Prostate gland (tissue), 2 donors: Measurements from ENCODE around the gene GSTK1. TPM values are rescaled to one million over a fixed set of nuclear protein-coding genes. Genes with fewer than 3 reads are reported as not detected.

ENCODE experiments used
- DNase-seq: peaks from one replicate; pipeline ENCODE4 v3.0.0-alpha.2; 2019; ENCODE audit warnings: low spot score
- H3K27ac ChIP-seq, 2 donors: fragments of 200-600 bp; sonication (generic); 2 replicates each; pipeline ENCODE4 v1.5.1; 2017 to 2019
- H3K27me3 ChIP-seq: fragments of 200-600 bp; sonication (generic); replicated peaks from 2 replicates; pipeline ENCODE4 v1.5.1; 2019; ENCODE audit not compliant: insufficient read depth
- H3K36me3 ChIP-seq, 2 donors: fragments of 200-600 bp; sonication (generic); 1 replicate in 1 of 2; 2 replicates in 1 of 2; pipeline versions ENCODE4 v1.5.1 to v1.8.1; 2017 to 2019
- H3K4me1 ChIP-seq: fragments of 200-600 bp; sonication (generic); replicated peaks from 2 replicates; pipeline ENCODE4 v1.5.1; 2019
- H3K4me3 ChIP-seq, 2 donors: fragments of 200-600 bp; sonication (generic); 2 replicates each; pipeline ENCODE4 v1.5.1; 2017 to 2019
- H3K9me3 ChIP-seq: fragments of 200-600 bp; sonication (generic); 2 replicates; pipeline ENCODE4 v1.5.1; 2017
- POLR2A ChIP-seq: fragments of 450-650 bp; IDR thresholded peaks from one replicate; pipeline ENCODE4 v1.6.1; 2016; ENCODE audit warnings: antibody characterized with exemption, mild to moderate bottlenecking
- POLR2AphosphoS5 ChIP-seq: sonication (generic); formaldehyde crosslinking; IDR thresholded peaks from one replicate; pipeline ENCODE4 v1.6.1; 2017; ENCODE audit warnings: antibody characterized with exemption
- WGBS: methylation state at CpG from one replicate; pipeline ENCODE4 v1.1.5; 2018; 5-methylcytosine and 5-hydroxymethylcytosine counted together
- intact Hi-C: fragments of 100-400 bp; cut with DNase I; formaldehyde crosslinking; loops from one replicate; pipeline ENCODE4 v1.14.2; 2022
- total RNA-seq, 2 donors: library from RNA; depleted of rRNA; stranded (reverse); fragments of >200 nt; gene quantifications; one replicate each; pipeline ENCODE4 v1.1.0, GENCODE V29; 2016
- TF ChIP-seq, protein P1 (sequence below), 4 experiments: fragments of 200-600 bp in 2 of 4; fragments of 450-650 bp in 2 of 4; sonication (generic) in 2 of 4; IDR thresholded peaks; 1 replicate in 3 of 4; 2 replicates in 1 of 4; pipeline ENCODE4 v1.5.1; 2016 to 2019; ENCODE audit warnings: antibody characterized with exemption in 4 of 4, mild to moderate bottlenecking in 2 of 4, moderate library complexity in 2 of 4

The GSTK1 gene
- total RNA-seq, 2 donors from 2014 or later: 134 to 153 TPM

DNA sequence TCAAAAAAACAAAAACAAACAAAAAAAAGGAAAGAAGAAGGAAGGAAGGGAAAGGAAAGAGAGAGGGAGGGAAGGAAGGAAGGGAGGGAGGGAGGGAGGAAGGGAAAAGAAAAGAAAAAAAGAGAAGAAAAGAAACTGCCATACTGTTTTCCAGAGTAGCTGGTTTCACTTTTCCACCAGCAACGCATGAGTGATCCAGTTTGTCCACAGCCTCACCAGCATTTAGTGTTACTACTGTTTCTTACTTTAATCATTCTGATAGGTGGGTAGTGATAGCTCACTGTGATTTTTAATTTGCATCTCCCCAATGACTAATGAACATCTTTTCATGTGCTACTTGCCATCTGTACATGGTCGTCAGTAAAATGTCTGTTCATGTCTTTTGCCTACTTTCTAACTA is 9.6 kb downstream of the GSTK1 start:
- no peak for DNase-seq
- no peaks in the 10 kb centered on the region for H3K27me3 ChIP-seq
- H3K27ac ChIP-seq: no peak overlapping the region
- no peaks in the 10 kb centered on the region for H3K4me1 ChIP-seq
- WGBS: 90% methylated on average over 2 of the region's 2 CpGs
- peaks cover 0 to 4% of the 10 kb centered on the region in 2 donors for H3K36me3 ChIP-seq
- no peak overlapping the region for H3K4me3 ChIP-seq
- intact Hi-C loops: no loop called here
- H3K9me3 ChIP-seq: no peaks in the 10 kb centered on the region
- TF ChIP-seq, protein P1, sequence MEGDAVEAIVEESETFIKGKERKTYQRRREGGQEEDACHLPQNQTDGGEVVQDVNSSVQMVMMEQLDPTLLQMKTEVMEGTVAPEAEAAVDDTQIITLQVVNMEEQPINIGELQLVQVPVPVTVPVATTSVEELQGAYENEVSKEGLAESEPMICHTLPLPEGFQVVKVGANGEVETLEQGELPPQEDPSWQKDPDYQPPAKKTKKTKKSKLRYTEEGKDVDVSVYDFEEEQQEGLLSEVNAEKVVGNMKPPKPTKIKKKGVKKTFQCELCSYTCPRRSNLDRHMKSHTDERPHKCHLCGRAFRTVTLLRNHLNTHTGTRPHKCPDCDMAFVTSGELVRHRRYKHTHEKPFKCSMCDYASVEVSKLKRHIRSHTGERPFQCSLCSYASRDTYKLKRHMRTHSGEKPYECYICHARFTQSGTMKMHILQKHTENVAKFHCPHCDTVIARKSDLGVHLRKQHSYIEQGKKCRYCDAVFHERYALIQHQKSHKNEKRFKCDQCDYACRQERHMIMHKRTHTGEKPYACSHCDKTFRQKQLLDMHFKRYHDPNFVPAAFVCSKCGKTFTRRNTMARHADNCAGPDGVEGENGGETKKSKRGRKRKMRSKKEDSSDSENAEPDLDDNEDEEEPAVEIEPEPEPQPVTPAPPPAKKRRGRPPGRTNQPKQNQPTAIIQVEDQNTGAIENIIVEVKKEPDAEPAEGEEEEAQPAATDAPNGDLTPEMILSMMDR (IDR thresholded peaks at IDR 0.05): no peak
- TF ChIP-seq POLR2A: no peak
- TF ChIP-seq POLR2AphosphoS5: no peak

- peak; percentile 40 for DNase-seq
- Histone ChIP-seq H3K36me3 (no peaks in the 10 kb centered on the region), H3K4me1 (no peaks in the 10 kb centered on the region), H3K4me3 (no peak overlapping the region), H3K27me3 (no peaks in the 10 kb centered on the region), H3K9me3 (no peaks in the 10 kb centered on the region), H3K27ac (peak overlapping the region; percentile 36 to 41)
- no peak for TF ChIP-seq POLR2A
- peak; percentile 66 for TF ChIP-seq POLR2AphosphoS5
- intact Hi-C loops: no loop called here
- WGBS: 31% methylated on average over 8 of the region's 8 CpGs
Observed at GRCh38 chr7:143279186-143280098, 16.2 kb downstream of the GSTK1 start.

DNA sequence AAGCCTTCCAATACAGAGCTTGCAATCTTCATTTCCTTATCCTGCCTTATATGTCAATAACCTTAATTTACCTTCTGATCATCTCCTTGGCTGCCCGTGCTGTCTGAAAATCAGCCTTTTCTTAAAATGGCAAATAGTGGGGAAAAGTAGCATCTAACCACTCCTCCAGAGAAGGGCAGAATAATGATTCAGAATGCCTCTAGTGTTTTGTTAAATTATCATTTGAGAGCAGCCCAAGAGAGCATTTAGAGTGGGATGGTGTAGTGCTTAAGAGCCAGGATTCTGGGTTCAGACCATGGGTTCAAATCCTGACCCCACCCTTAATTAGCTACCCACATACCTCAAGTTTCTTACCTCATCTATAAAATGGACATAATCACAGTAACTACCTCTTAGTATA is 16.9 kb downstream of the GSTK1 start:
- WGBS: 63% methylated on average over 1 of the region's 1 CpG
- TF ChIP-seq POLR2A (no peak), POLR2AphosphoS5 (no peak)
- TF ChIP-seq, protein P1 (IDR thresholded peaks at IDR 0.05): no peak

DNA sequence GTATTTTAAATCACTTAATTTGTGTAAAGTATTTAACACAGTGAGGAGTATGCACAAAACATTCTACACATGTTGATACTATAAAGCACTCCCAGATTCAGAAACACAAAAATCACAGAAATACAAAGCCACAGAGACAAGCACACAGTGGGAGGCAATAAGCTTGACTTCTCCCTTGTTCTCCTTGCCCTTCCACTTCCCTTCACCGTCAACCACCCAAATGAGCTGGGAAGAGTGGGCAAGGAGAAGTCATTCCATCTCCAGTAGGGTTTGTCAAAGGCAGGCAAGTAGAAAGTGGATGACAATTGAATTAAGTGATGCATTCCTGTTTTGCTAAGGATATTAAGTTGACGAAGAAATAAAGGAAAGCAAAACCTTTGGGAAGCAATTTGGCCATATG is 17.3 kb downstream of the GSTK1 start:
- Histone ChIP-seq H3K36me3 (no peaks in the 10 kb centered on the region), H3K27ac (no peak overlapping the region), H3K4me1 (no peaks in the 10 kb centered on the region), H3K4me3 (no peak overlapping the region), H3K27me3 (no peaks in the 10 kb centered on the region), H3K9me3 (no peaks in the 10 kb centered on the region)
- TF ChIP-seq, protein P1 (IDR thresholded peaks at IDR 0.05): no peak
- no peak for TF ChIP-seq POLR2AphosphoS5
- TF ChIP-seq POLR2A: no peak
- 91% methylated on average over 2 of the region's 2 CpGs for WGBS
- intact Hi-C loops: no loop called here
- DNase-seq: no peak

More for the DNA sequence above, 16.9 kb downstream of the GSTK1 start:
- Histone ChIP-seq H3K4me1 (no peaks in the 10 kb centered on the region), H3K27me3 (no peaks in the 10 kb centered on the region), H3K36me3 (no peaks in the 10 kb centered on the region), H3K4me3 (no peak overlapping the region), H3K27ac (peak overlapping the region; percentile 36 to 41), H3K9me3 (no peaks in the 10 kb centered on the region)
- intact Hi-C loops: no loop called here
- DNase-seq: no peak

DNA sequence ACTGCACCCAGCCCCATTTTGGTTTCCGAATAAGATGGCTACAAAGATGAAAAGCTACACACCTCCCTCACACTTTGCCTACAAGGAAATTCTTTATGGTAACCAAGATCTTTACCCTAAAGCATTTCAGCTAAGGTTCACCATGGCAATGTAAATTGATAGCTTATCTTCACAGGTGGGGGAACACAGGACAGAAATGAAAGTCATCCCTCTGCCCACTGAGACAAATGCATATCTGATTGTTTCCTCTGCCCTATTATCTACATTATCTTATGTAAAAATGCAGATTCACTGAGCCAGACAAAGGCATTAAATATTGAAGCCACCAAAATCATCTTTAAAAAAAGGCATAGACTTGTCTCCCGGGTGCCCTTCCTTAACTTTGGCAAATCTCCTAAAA is 18.3 kb downstream of the GSTK1 start:
- no peak overlapping the region for H3K4me3 ChIP-seq
- no peak overlapping the region for H3K27ac ChIP-seq
- intact Hi-C loops: no loop called here
- H3K4me1 ChIP-seq: no peaks in the 10 kb centered on the region
- H3K9me3 ChIP-seq: no peaks in the 10 kb centered on the region
- no peak for DNase-seq
- no peaks in the 10 kb centered on the region for H3K27me3 ChIP-seq
- no peaks in the 10 kb centered on the region for H3K36me3 ChIP-seq
- 89% methylated on average over 2 of the region's 2 CpGs for WGBS
- TF ChIP-seq, protein P1 (IDR thresholded peaks at IDR 0.05): no peak
- TF ChIP-seq POLR2A (no peak), POLR2AphosphoS5 (no peak)
